ENCODE measurements around the gene CCRL2. TPM values are rescaled to one million over a fixed set of nuclear protein-coding genes. Genes with fewer than 3 reads are reported as not detected.

Gene CCRL2
- total RNA-seq, 6 experiments from 2014 or later, result 0.30 to 2.8 (median 1.3) TPM

GRCh38 chr3:46406443-46406787, 644 bp upstream of the CCRL2 start:
- no peak for DNase-seq
- WGBS (ENCODE audit: insufficient coverage, low coverage, low lambda C conversion rate, missing lambda C conversion rate), result 46% methylated on average over 4 of the region's 4 CpGs
- intact Hi-C loops (cut with DNase I), result no loop called here
- Histone ChIP-seq H3K4me1 (peaks cover 0 to 14% (median 6%) of the 10 kb centered on the region in 4 donors), H3K27me3 (no peaks in the 10 kb centered on the region), H3K27ac (peak overlapping the region; percentile 49 to 83 (median 58)), H3K4me3 (no peak overlapping the region), H3K36me3 (no peaks in the 10 kb centered on the region), H3K9me3 (no peaks in the 10 kb centered on the region)
- peak; percentile 16 to 38 (median 22) for ATAC-seq
- no peak for TF ChIP-seq POLR2A (IDR thresholded peaks at IDR 0.05)
- TF ChIP-seq CTCF (IDR thresholded peaks at IDR 0.05), result no peak

GRCh38 chr3:46407970-46408369, 911 bp downstream of the CCRL2 start:
- TF ChIP-seq CTCF (IDR thresholded peaks at IDR 0.05) (no peak), POLR2A (IDR thresholded peaks at IDR 0.05) (no peak)
- H3K36me3 ChIP-seq, result no peaks in the 10 kb centered on the region
- H3K9me3 ChIP-seq, result no peaks in the 10 kb centered on the region
- H3K27ac ChIP-seq, result peak overlapping the region; percentile 58 to 83 (median 61)
- H3K4me1 ChIP-seq, result peaks cover 0 to 14% (median 6%) of the 10 kb centered on the region in 4 donors
- ATAC-seq (no peak), DNase-seq (no peak)
- intact Hi-C loops (cut with DNase I), result no loop called here
- no peaks in the 10 kb centered on the region for H3K27me3 ChIP-seq
- H3K4me3 ChIP-seq, result no peak overlapping the region
- 61% methylated on average over 7 of the region's 7 CpGs for WGBS (ENCODE audit: insufficient coverage, low coverage, low lambda C conversion rate, missing lambda C conversion rate)

GRCh38 chr3:46408853-46409252, 1.8 kb downstream of the CCRL2 start:
- Histone ChIP-seq H3K4me3 (no peak overlapping the region), H3K4me1 (peaks cover 0 to 14% (median 6%) of the 10 kb centered on the region in 4 donors), H3K9me3 (no peaks in the 10 kb centered on the region), H3K36me3 (no peaks in the 10 kb centered on the region), H3K27ac (no peak overlapping the region), H3K27me3 (no peaks in the 10 kb centered on the region)
- DNase-seq (no peak), ATAC-seq (no peak)
- WGBS (ENCODE audit: insufficient coverage, low coverage, low lambda C conversion rate, missing lambda C conversion rate), result 70% methylated on average over 7 of the region's 7 CpGs
- intact Hi-C loops (cut with DNase I), result no loop called here
- TF ChIP-seq CTCF (IDR thresholded peaks at IDR 0.05) (no peak), POLR2A (IDR thresholded peaks at IDR 0.05) (no peak)

- H3K4me3 ChIP-seq, result no peak overlapping the region
- WGBS (ENCODE audit: insufficient coverage, low coverage, low lambda C conversion rate, missing lambda C conversion rate), result 73% methylated on average over 4 of the region's 9 CpGs
- DNase-seq, result no peak
Observed at GRCh38 chr3:46409739-46410489, 2.9 kb downstream of the CCRL2 start.

More at GRCh38 chr3:46409739-46410489, 2.9 kb downstream of the CCRL2 start:
- peaks cover 0 to 11% (median 5%) of the 10 kb centered on the region in 4 donors for H3K4me1 ChIP-seq
- TF ChIP-seq POLR2A (IDR thresholded peaks at IDR 0.05) (no peak), CTCF (IDR thresholded peaks at IDR 0.05) (no peak)
- H3K27me3 ChIP-seq, result no peaks in the 10 kb centered on the region
- H3K27ac ChIP-seq, result no peak overlapping the region
- intact Hi-C loops (cut with DNase I), result no loop called here
- no peak for ATAC-seq
- no peaks in the 10 kb centered on the region for H3K36me3 ChIP-seq
- H3K9me3 ChIP-seq, result no peaks in the 10 kb centered on the region

All from right lobe of liver (tissue), 6 donors.